GM12892 (cell line): ENCODE results near the gene ABLIM2.

Experiments
- POLR2A ChIP-seq: IDR thresholded peaks from 2 replicates; pipeline ENCODE4 v1.6.1; 2011; ENCODE audit warnings: low read depth, low read length, control low read depth
- TAF1 ChIP-seq: IDR thresholded peaks from 2 replicates; pipeline ENCODE4 v1.6.1; 2011; ENCODE audit warnings: low read depth, mild to moderate bottlenecking, control low read depth, low read length, borderline replicate concordance

- TF ChIP-seq POLR2A: no peak
- no peak for TF ChIP-seq TAF1
These were observed 120.5 kb downstream of the ABLIM2 start for GRCh38 chr4:8038083-8038482.
